ENCODE measurements around the gene ENPEP. TPM values are rescaled to one million over a fixed set of nuclear protein-coding genes. Genes with fewer than 3 reads are reported as not detected.
A peak's percentile ranks its signal among the peaks of the same experiment; 100 is the strongest.
"Not testable (repeated sequence)": the region's sequence is repeated elsewhere in the genome, so short reads cannot be mapped to it uniquely, and the experiment has no call there.

The ENPEP gene
- total and polyA plus RNA-seq, 8 donors = 7.3 to 44.7 (median 37.1) TPM

- H3K4me1 ChIP-seq = no peaks in the 10 kb centered on the region
- no peaks in the 10 kb centered on the region for H3K36me3 ChIP-seq
- no peak overlapping the region for H3K27ac ChIP-seq
- no peak for TF ChIP-seq CTCF (IDR thresholded peaks at IDR 0.05)
- no peak for DNase-seq
- no peak for ATAC-seq
- peaks cover 0 to 6% of the 10 kb centered on the region in 2 donors for H3K27me3 ChIP-seq
- H3K4me3 ChIP-seq = no peak overlapping the region
- no peaks in the 10 kb centered on the region for H3K9me3 ChIP-seq
- intact Hi-C loops (cut with DNase I) = no loop called here
Measured at GRCh38 chr4:110485452-110485851, 9.5 kb downstream of the ENPEP start.

DNA sequence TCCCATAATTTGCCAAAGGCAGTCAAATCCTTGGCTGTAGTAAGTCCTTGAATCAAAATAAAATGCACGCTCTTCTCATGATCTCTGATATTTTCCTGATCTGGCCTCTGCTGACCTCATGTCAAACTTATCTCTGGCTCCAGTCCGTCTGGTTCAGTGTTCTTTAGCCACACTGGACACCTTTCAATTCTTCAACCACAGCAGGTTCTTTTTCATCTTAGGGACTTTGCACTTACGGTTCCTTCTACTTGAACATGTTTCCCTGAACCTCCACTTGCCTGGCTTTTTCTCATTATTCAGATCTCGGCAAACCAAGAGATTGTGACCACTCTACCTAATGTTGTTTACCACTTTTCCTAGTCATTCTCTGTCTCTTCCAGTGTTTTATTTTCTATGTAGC is 10.3 kb downstream of the ENPEP start:
- TF ChIP-seq CTCF (IDR thresholded peaks at IDR 0.05) = no peak
- intact Hi-C loops (cut with DNase I) = no loop called here

DNA sequence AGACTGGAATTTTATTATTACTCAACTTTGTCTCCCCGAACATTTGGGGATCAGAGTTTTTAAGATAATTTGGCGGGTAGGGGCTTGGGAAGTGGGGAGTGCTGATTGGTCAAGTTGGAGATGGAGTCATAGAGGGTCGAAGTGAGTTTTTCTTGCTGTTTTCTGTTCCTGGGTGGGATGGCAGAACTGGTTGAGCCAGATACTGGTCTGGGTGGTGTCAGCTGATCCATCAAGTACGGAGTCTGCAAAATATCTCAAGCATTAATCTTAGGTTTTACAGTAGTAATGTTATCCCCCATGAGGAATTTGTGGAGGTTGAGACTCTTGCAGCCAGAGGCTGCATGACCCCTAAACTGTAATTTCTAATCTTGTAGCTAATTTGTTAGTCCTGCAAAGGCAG is 10.9 kb downstream of the ENPEP start:
- intact Hi-C loops (cut with DNase I); H3K4me1 ChIP-seq: not testable (repeated sequence)

More for the DNA sequence above, 10.3 kb downstream of the ENPEP start:
- ATAC-seq = no peak
- no peaks in the 10 kb centered on the region for H3K4me1 ChIP-seq
- no peaks in the 10 kb centered on the region for H3K27me3 ChIP-seq
- no peak overlapping the region for H3K4me3 ChIP-seq
- no peak for DNase-seq
- H3K27ac ChIP-seq = no peak overlapping the region
- H3K9me3 ChIP-seq = no peaks in the 10 kb centered on the region
- H3K36me3 ChIP-seq = no peaks in the 10 kb centered on the region

GRCh38 chr4:110487873-110488272 is 11.9 kb downstream of the ENPEP start:
- Histone ChIP-seq H3K27ac (no peak overlapping the region), H3K36me3 (no peaks in the 10 kb centered on the region), H3K9me3 (no peaks in the 10 kb centered on the region), H3K27me3 (no peaks in the 10 kb centered on the region), H3K4me3 (no peak overlapping the region), H3K4me1 (peaks cover 0 to 8% of the 10 kb centered on the region in 2 donors)
- intact Hi-C loops (cut with DNase I) = no loop called here
- peak; percentile 67 for ATAC-seq
- TF ChIP-seq CTCF (IDR thresholded peaks at IDR 0.05) = no peak
- peak in 1 of 4 donors; percentile 50 for DNase-seq

More for the DNA sequence above, 10.9 kb downstream of the ENPEP start:
- DNase-seq, H3K4me3 ChIP-seq, H3K27me3 ChIP-seq, H3K27ac ChIP-seq, H3K36me3 ChIP-seq, ATAC-seq, H3K9me3 ChIP-seq: not testable (repeated sequence)

DNA sequence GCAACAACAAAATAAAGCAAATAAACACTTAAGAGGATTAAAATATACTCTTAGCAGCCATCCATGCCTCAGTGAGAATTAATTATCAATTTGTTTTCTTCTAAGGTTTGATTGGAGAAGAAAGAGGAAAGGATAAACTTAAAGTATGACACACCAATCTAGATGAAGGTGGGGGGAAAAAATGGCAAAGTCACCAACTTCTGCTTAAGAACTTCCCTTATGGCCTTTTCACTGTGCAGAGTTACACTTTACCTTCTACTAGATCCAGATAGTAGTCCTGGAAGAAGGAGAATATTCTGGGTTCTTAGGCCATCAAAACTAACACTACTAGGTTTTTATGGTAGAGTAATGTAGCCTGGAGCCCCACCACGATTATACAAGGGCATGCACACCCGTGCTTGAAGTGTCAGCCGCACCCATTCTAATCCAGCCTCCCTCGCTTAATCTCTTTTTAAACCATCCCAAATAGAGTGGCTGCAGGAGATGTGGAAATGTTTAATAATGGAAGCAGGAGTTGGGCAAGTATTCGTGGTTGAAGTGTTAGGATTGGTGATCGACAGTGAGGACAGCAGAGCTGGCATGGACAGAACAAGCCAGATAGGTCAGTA is 14.1 kb downstream of the ENPEP start:
- intact Hi-C loops (cut with DNase I) = no loop called here
- ATAC-seq (no peak), DNase-seq (no peak)
- Histone ChIP-seq H3K36me3 (no peaks in the 10 kb centered on the region), H3K4me1 (peaks cover 0 to 10% of the 10 kb centered on the region in 2 donors), H3K9me3 (no peaks in the 10 kb centered on the region), H3K4me3 (no peak overlapping the region), H3K27me3 (no peaks in the 10 kb centered on the region), H3K27ac (no peak overlapping the region)
- TF ChIP-seq CTCF (IDR thresholded peaks at IDR 0.05) = no peak

GRCh38 chr4:110492522-110492921 is 16.6 kb downstream of the ENPEP start:
- no peak for ATAC-seq
- no peak for TF ChIP-seq CTCF (IDR thresholded peaks at IDR 0.05)

More at GRCh38 chr4:110492522-110492921, 16.6 kb downstream of the ENPEP start:
- no peaks in the 10 kb centered on the region for H3K9me3 ChIP-seq
- no peaks in the 10 kb centered on the region for H3K36me3 ChIP-seq
- no peak overlapping the region for H3K4me3 ChIP-seq
- DNase-seq = no peak
- H3K27ac ChIP-seq = peak overlapping the region in 1 of 2 donors; percentile 29
- intact Hi-C loops (cut with DNase I) = no loop called here
- peaks cover 0 to 10% of the 10 kb centered on the region in 2 donors for H3K4me1 ChIP-seq
- H3K27me3 ChIP-seq = peaks cover 0 to 5% of the 10 kb centered on the region in 2 donors
